HG02852 (cell line): Measurements from ENCODE around the gene BCKDHB.
A peak's percentile ranks its signal among the peaks of the same experiment; 100 is the strongest.

Experiments used
- ATAC-seq: cut with Tn5 transposase; IDR thresholded peaks from one replicate; pipeline ENCODE4 v1.9.1; 2021; ENCODE audit warnings: mild to moderate bottlenecking, moderate library complexity; ENCODE audit not compliant: unreplicated experiment

BCKDHB gene

GRCh38 chr6:80328652-80329051, 222.2 kb downstream of the BCKDHB start:
- no peak for ATAC-seq

- no peak for ATAC-seq
Observed at GRCh38 chr6:80329496-80329895, 223.0 kb downstream of the BCKDHB start.

GRCh38 chr6:80330961-80331360, 224.5 kb downstream of the BCKDHB start:
- no peak for ATAC-seq

- no peak for ATAC-seq
Observed at GRCh38 chr6:80331522-80331921, 225.1 kb downstream of the BCKDHB start.

- no peak for ATAC-seq
Observed at GRCh38 chr6:80331974-80332373, 225.5 kb downstream of the BCKDHB start.

- ATAC-seq: no peak
Observed at GRCh38 chr6:80333342-80333741, 226.9 kb downstream of the BCKDHB start.

- ATAC-seq: no peak
Observed at GRCh38 chr6:80335121-80335531, 228.7 kb downstream of the BCKDHB start.

- no peak for ATAC-seq
Observed at GRCh38 chr6:80336911-80337310, 230.4 kb downstream of the BCKDHB start.

- peak; percentile 84 for ATAC-seq
Observed at GRCh38 chr6:80338201-80338836, 231.8 kb downstream of the BCKDHB start.

- no peak for ATAC-seq
Observed at GRCh38 chr6:80339421-80339820, 232.9 kb downstream of the BCKDHB start.

GRCh38 chr6:80340280-80340679, 233.8 kb downstream of the BCKDHB start:
- ATAC-seq: no peak

- ATAC-seq: no peak
Observed at GRCh38 chr6:80340686-80341085, 234.2 kb downstream of the BCKDHB start.

GRCh38 chr6:80341330-80341729, 234.9 kb downstream of the BCKDHB start:
- no peak for ATAC-seq

- ATAC-seq: no peak
Observed at GRCh38 chr6:80343511-80343910, 237.0 kb downstream of the BCKDHB start.

GRCh38 chr6:80347101-80347500, 240.6 kb downstream of the BCKDHB start:
- no peak for ATAC-seq

GRCh38 chr6:80348263-80348662, 241.8 kb downstream of the BCKDHB start:
- ATAC-seq: no peak

GRCh38 chr6:80356000-80356399, 249.5 kb downstream of the BCKDHB start:
- no peak for ATAC-seq

GRCh38 chr6:80356545-80356944, 250.1 kb downstream of the BCKDHB start:
- ATAC-seq: no peak

GRCh38 chr6:80357081-80357480, 250.6 kb downstream of the BCKDHB start:
- ATAC-seq: no peak

- ATAC-seq: no peak
Observed at GRCh38 chr6:80357674-80358073, 251.2 kb downstream of the BCKDHB start.

GRCh38 chr6:80363501-80364122, 257.1 kb downstream of the BCKDHB start:
- ATAC-seq: no peak

GRCh38 chr6:80364149-80364548, 257.7 kb downstream of the BCKDHB start:
- no peak for ATAC-seq

GRCh38 chr6:80366051-80366450, 259.6 kb downstream of the BCKDHB start:
- ATAC-seq: no peak
